OCI-LY1 (cell line): ENCODE measurements around the gene RGS8.

Source experiments
- H2AFZ ChIP-seq: fragments of 200-600 bp; sonication (generic), shearing (Covaris generic); 2 replicates; pipeline ENCODE4 v1.6.0; 2014; ENCODE audit warnings: antibody characterized with exemption, mild to moderate bottlenecking, low read length
- H3F3A ChIP-seq: fragments of 200-600 bp; sonication (generic), shearing (Covaris generic); 2 replicates; pipeline ENCODE4 v1.6.0; 2014; ENCODE audit warnings: mild to moderate bottlenecking, antibody characterized with exemption, low read length, moderate library complexity; ENCODE audit not compliant: insufficient read depth
- H3K27ac ChIP-seq: fragments of 200-600 bp; sonication (generic); 2 replicates; pipeline ENCODE4 v1.5.1; 2014; ENCODE audit warnings: low read length, mixed run types, mild to moderate bottlenecking, low read depth; ENCODE audit not compliant: poor library complexity, severe bottlenecking
- H3K27me3 ChIP-seq: fragments of 200-600 bp; sonication (generic); 2 replicates; pipeline ENCODE4 v1.6.0; 2014; ENCODE audit warnings: antibody characterized with exemption, mild to moderate bottlenecking, low read length, moderate library complexity; ENCODE audit not compliant: insufficient read depth
- H3K36me3 ChIP-seq: fragments of 200-600 bp; sonication (generic); 2 replicates; pipeline ENCODE4 v1.6.1; 2014; ENCODE audit warnings: mild to moderate bottlenecking, antibody characterized with exemption, low read length, moderate library complexity, mixed read lengths; ENCODE audit not compliant: insufficient read depth
- H3K4me1 ChIP-seq: fragments of 200-600 bp; sonication (generic); 2 replicates; pipeline ENCODE4 v1.5.1; 2014; ENCODE audit warnings: mild to moderate bottlenecking, low read length, moderate library complexity; ENCODE audit not compliant: insufficient read depth, severe bottlenecking
- H3K4me2 ChIP-seq: fragments of 200-600 bp; sonication (generic), shearing (Covaris generic); 2 replicates; pipeline ENCODE4 v1.6.1; 2014; ENCODE audit warnings: low read length
- H3K4me3 ChIP-seq: fragments of 200-600 bp; sonication (generic); 2 replicates; pipeline ENCODE4 v1.5.1; 2014; ENCODE audit warnings: low read length, low read depth, mild to moderate bottlenecking, mixed read lengths; ENCODE audit not compliant: poor library complexity, severe bottlenecking
- H3K79me2 ChIP-seq: fragments of 200-600 bp; shearing (Covaris generic); 2 replicates; pipeline ENCODE4 v1.6.1; 2016; ENCODE audit warnings: mixed run types, low read length, mixed read lengths; ENCODE audit not compliant: insufficient read depth
- H3K9ac ChIP-seq: fragments of 200-600 bp; sonication (generic), shearing (Covaris generic); 2 replicates; pipeline ENCODE4 v1.6.1; 2014; ENCODE audit warnings: mild to moderate bottlenecking, low read length, mixed read lengths
- H3K9me2 ChIP-seq: fragments of 200-600 bp; sonication (generic), shearing (Covaris generic); 2 replicates; pipeline ENCODE4 v1.6.1; 2014; ENCODE audit warnings: low read depth, mild to moderate bottlenecking, low read length, mixed read lengths
- H3K9me3 ChIP-seq: fragments of 200-600 bp; shearing (Covaris generic); 2 replicates; pipeline ENCODE4 v1.6.1; 2014; ENCODE audit warnings: low read length, mixed read lengths
- H4K20me1 ChIP-seq: fragments of 200-600 bp; sonication (generic), shearing (Covaris generic); 2 replicates; pipeline ENCODE4 v1.6.0; 2016; ENCODE audit warnings: mild to moderate bottlenecking, low read length; ENCODE audit not compliant: insufficient read depth
- CTCF ChIP-seq: fragments of 200-600 bp; sonication (generic), shearing (Covaris generic); IDR thresholded peaks from 2 replicates; pipeline ENCODE4 v1.5.1; 2017; ENCODE audit warnings: mild to moderate bottlenecking, antibody characterized with exemption, low read length, moderate library complexity, mixed read lengths
- EZH2 ChIP-seq: fragments of 200-600 bp; sonication (generic), shearing (Covaris generic); IDR thresholded peaks from 2 replicates; pipeline ENCODE4 v1.8.0; 2017; ENCODE audit warnings: borderline replicate concordance, mixed run types, mild to moderate bottlenecking, antibody characterized with exemption, low read length, moderate library complexity, mixed read lengths

RGS8 gene

GRCh38 chr1:182681568-182681912 lies 2.8 kb downstream of the RGS8 start:
- Histone ChIP-seq H3K4me2 (no peak overlapping the region), H2AFZ (no peak overlapping the region), H3K36me3 (no peaks in the 10 kb centered on the region), H3K9ac (no peak overlapping the region), H4K20me1 (no peaks in the 10 kb centered on the region), H3K9me2 (no peaks in the 10 kb centered on the region), H3K27me3 (no peaks in the 10 kb centered on the region), H3K27ac (no peak overlapping the region), H3K4me1 (peaks cover 17% of the 10 kb centered on the region), H3K9me3 (no peaks in the 10 kb centered on the region), H3F3A (no peaks in the 10 kb centered on the region), H3K4me3 (no peak overlapping the region), H3K79me2 (no peaks in the 10 kb centered on the region)
- TF ChIP-seq CTCF (no peak), EZH2 (no peak)

GRCh38 chr1:182680901-182681567 lies 3.4 kb downstream of the RGS8 start:
- H3K4me2 ChIP-seq: no peak overlapping the region

GRCh38 chr1:182680408-182680807 lies 4.0 kb downstream of the RGS8 start:
- H3K4me1 ChIP-seq: peaks cover 27% of the 10 kb centered on the region

More at GRCh38 chr1:182680901-182681567, 3.4 kb downstream of the RGS8 start:
- H4K20me1 ChIP-seq: no peaks in the 10 kb centered on the region
- H3K4me1 ChIP-seq: peaks cover 23% of the 10 kb centered on the region
- no peaks in the 10 kb centered on the region for H3K79me2 ChIP-seq
- no peaks in the 10 kb centered on the region for H3K9me2 ChIP-seq
- H3K4me3 ChIP-seq: no peak overlapping the region
- H3F3A ChIP-seq: no peaks in the 10 kb centered on the region
- H3K27me3 ChIP-seq: no peaks in the 10 kb centered on the region
- no peaks in the 10 kb centered on the region for H3K36me3 ChIP-seq
- TF ChIP-seq CTCF (no peak), EZH2 (no peak)
- no peak overlapping the region for H2AFZ ChIP-seq
- no peaks in the 10 kb centered on the region for H3K9me3 ChIP-seq
- no peak overlapping the region for H3K9ac ChIP-seq
- H3K27ac ChIP-seq: no peak overlapping the region

More at GRCh38 chr1:182680408-182680807, 4.0 kb downstream of the RGS8 start:
- H4K20me1 ChIP-seq: no peaks in the 10 kb centered on the region
- H3K27ac ChIP-seq: no peak overlapping the region
- H3F3A ChIP-seq: no peaks in the 10 kb centered on the region
- H3K36me3 ChIP-seq: no peaks in the 10 kb centered on the region
- no peak overlapping the region for H3K4me2 ChIP-seq
- TF ChIP-seq CTCF (no peak), EZH2 (no peak)
- H3K9me3 ChIP-seq: no peaks in the 10 kb centered on the region
- H3K4me3 ChIP-seq: no peak overlapping the region
- no peaks in the 10 kb centered on the region for H3K79me2 ChIP-seq
- no peak overlapping the region for H2AFZ ChIP-seq
- no peaks in the 10 kb centered on the region for H3K9me2 ChIP-seq
- no peak overlapping the region for H3K9ac ChIP-seq
- H3K27me3 ChIP-seq: no peaks in the 10 kb centered on the region
